HG02642 (cell line): ENCODE results near the gene PRG3.

ENCODE experiments used
- ATAC-seq: cut with Tn5 transposase; IDR thresholded peaks from one replicate; pipeline ENCODE4 v1.9.1; 2021; ENCODE audit warnings: mild to moderate bottlenecking; ENCODE audit not compliant: unreplicated experiment, poor library complexity

PRG3 gene

DNA sequence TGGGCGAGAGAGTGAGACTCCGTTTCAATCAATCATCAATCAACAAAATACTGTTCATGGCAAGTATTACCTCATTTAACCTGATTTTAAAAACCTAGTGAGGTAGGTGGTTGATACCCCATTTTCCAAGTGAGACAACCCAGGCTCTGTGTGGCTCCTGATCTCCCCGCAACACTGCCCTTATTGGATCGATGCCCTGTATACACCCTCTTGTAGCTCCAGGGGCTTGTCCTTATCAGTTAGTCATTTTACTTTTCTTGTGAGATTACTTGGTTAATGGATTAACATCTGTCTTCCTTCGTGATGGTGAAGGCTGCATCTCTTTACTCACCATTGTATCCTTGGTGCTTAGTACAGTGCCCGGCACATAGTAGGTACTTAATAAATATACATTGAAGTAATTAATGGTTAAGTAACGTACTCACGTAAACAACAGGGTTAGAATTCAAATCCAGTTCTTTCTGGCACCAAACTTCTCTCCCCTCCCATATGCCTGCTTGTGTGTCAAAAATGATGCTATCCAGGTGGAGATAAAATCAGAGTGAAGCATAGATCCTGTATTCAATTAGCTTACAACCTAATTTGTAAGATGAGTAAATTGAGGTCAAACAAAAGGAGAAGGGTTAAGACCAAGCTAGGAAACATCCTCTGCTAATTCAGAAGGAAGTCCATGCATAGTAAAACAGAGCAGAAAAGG, 11.3 kb upstream of the PRG3 start:
- ATAC-seq, result no peak

DNA sequence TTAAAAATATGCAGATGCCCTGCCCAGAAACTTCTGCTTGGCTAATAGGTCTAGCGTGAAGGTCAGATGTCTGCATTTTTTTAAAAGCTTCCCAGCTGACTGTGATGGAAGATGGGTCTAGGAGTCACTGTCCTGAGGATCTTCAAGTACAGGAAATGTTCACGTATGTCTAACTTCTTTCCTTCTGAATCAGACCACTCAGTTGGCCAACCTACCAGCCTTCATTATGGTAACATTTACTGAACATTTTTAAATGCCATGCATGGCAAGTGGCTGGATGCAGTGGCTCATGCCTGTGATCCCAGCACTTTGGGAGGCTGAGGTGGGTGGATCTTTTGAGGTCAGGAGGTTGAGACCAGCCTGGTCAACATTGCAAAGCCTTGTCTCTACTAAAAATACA, 10.6 kb upstream of the PRG3 start:
- ATAC-seq, result no peak

DNA sequence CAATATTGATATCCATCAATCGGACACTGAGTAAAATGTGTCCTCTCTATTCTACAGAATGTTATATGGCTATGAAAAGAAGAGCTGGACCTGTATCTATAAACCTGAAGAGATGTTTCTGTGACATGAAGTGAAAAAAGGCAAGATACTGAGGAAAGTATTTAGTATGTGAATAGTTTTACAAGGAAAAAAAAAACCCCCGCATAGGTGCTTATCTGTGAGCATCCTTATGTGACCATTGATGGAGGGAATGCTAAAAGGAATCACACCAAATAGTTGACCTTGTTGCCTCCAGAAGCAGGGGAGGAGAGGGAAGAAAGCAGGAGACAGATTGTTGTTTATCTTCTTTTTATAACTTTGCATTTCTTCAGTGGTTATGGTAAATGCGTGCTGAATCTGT, 10.2 kb upstream of the PRG3 start:
- no peak for ATAC-seq

DNA sequence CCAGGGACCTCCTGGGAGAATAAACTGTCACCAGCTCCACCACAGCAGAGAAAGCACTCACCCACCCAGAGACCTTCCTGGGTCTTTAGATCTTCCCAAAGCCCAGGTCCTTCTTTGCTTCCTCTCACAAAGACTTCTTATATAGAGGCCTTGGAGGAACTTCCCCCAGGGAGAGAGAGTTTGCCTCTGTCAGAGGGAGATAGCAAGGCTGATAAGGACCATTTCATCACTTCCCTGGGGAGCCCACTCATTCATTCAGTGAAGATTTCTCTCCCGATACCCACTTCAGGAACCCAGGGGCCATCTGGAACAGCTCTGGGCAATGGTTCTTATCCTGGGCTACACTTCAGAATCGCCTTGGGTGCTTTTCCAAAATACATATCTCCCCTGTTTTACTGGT, 9.6 kb upstream of the PRG3 start, which contains the start of gene PRG2:
Gene PRG2 (minus strand): TSS at position 116 of the 400 bp plus-strand sequence. CDS start 706 bp downstream, outside the sequence.
- no peak for ATAC-seq

DNA sequence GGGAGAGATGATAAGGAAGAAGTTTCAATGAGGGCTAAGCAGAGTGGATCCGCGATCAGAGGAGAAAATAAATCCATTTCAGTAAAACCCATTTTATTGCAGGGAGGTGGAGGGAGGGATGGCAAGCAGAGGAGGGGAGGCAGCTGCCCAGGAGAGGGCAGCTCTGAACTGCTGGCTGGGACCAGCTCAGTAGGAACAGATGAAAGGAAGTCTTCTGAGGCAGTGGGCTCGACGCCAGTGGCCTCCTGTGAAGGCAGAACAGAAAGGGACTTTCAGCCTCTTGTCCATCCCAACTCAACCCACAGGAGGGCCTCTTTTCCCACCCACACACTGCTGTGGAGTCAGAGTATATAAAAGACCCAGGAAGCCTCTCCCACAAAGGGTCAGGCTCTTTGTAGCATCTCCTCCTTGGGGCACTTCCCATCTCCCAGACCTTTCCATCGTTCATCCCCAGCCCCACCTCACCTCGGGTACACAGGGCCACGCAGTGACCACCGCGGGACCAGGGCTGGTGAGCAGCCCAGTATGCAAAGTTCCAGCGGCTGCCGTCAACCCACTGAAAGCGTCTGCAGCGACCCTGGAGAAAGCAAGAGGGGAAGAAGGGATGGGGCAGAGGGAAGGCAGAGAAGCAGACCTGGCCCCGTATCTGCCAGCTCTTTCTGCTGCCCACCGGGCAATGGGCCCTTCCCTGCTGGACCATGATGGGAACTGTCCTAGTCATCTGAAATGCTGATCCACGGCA, 6.5 kb upstream of the PRG3 start:
- no peak for ATAC-seq

DNA sequence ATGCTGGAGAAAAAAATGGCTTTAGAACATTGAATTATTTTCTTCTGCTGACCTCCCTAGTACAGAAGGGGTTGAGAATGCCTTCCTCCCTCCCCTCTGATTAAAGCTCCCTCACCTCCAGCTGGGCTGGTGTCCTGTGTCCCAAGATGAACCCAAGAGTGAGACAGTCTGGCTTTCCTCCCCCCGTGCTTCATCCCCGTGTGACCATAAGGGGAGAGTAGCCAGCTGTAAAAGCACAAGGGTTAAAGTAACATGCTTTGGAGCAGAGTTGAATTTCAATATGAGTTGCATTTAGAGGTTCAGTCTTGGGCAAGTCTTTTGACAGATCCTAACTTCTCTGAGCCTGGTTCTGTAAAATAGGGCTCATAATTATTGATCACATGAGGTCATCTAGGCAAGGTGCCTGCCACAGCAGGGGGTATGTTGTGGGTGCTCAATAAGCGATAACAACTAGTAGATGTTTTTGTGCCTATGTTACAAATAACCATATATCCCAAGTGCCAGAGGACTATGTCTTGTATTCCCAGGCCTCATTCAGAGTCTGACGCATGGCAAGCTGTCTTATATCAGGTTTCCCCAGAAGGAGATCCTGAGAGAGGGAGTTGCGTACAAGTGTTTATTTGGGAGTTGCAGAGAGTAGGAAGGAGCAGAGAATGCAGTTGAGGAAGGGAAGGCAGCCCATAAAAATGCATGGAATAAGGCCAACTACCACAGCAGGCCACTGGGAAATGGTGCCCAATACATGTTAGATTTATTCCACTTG, 5.4 kb upstream of the PRG3 start:
- no peak for ATAC-seq

DNA sequence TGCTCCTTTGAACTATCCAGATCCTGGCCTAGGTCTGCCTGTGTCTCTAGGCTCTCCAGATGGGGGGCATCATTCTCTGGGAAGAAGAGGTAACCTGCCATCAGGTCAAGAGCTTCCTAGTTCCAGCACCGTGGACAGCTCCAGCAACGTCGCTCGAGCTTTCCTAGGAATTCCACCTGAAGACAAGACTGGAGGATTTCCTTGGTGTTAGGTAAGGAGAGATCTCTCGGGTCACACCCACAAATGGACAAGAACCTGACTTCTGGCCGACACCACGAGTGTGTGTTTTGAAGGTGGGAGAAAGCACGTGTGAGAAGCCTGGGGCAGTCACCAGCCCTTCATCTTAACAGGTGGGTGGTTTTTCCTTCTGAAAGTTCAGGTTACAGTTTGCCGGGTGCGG, 1.2 kb downstream of the PRG3 start:
- ATAC-seq, result no peak

DNA sequence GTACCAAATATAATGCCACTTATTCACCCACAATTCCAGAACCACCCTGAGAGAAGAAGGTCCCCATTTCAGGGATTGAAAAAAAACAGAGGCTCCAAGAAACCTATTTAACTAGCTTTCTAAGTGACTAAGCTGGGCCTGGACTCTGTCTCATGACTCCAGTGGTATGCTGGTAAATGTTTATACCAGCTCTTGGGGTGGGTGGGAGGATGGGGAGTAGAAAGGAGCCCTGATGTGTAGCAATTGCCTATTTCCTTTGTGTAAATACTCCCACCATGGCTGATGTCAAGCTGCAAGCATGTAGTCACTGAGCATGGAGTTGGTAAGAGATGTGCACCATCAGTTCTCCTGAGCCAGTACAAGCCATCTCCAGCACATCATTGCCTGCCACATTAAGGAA, 2.8 kb downstream of the PRG3 start:
- ATAC-seq, result no peak

DNA sequence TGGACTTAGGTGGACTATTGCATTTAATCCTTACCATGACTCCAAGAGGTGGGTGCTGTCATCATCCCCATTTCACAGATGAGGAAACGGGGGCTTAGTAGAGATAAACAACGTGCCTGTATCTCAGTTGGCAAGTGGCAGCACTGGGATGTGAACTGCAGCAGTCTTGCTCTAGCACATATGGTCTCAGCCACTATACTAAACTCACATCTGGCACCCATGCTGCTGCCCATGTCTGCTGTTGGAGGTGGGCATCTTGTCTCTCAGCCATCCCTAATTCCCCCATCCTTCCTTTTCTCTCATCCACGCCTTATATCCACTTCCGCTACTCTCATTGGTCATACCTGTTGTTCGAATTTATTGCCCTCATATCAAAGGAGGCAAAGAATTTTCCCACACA, 3.8 kb downstream of the PRG3 start:
- ATAC-seq, result no peak

DNA sequence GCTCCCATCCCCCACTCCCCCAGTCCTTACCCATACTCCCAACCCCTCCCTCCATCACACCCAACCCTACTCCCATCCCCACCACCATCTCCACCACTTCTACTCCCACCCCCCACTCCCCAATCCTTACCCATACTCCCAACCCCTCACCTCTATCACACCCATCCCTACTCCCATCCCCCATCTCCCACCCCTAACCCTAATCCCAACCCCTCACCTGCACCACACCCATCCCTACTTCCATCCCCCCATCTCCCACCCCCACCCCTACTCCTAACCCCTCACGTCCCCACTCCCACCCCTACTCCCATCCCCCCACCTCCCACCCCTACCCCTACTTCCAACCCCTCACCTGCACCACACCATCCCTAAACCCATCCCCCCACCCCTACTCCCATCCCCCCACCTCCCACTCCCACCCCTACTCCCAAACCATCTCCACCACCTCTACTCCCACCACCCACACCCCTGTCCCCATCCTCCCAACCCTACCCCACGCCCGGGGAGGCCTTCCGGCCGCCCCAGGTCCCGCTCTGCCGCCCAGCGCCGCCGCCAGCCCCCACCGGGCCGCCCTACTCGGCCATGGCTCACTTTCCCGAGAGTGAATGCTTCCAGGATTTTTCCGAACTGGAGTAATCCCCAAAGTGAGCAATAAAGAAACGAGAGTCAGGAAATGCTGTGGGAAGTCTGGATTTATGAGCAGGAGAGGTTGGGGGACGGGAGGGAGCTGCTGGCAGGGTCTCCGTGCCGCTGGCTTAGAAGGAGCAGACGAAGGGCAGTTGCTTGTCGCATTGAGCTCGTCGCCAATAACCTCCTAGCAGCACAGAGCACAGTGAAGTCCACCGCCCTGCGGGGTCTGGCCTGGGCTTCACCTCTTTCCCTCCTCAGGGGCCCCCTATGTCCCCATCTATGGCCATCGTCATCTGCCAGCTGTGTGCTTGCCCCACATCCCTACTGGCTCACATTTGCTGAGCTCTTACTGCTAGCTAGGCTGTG, 4.6 kb downstream of the PRG3 start:
- no peak for ATAC-seq

DNA sequence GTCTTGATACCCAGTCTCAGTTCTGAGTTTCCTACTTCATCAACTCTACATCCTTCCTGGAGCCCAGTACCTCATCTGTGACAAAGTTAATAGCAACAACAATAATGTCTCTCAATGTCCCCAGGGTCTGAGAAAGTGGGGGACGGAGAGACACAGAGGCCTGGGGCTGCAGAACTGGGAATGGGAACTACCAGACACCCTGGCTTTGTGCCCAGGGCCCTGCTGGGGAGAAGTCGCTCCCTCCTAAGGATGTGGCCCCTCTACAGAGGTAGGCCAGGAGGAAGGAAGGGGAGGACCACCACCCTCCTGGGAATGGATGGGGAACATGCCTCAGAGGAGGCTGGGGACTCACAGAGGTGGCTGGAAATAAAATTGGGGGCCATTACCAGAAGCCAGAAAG, 5.5 kb downstream of the PRG3 start:
- no peak for ATAC-seq

DNA sequence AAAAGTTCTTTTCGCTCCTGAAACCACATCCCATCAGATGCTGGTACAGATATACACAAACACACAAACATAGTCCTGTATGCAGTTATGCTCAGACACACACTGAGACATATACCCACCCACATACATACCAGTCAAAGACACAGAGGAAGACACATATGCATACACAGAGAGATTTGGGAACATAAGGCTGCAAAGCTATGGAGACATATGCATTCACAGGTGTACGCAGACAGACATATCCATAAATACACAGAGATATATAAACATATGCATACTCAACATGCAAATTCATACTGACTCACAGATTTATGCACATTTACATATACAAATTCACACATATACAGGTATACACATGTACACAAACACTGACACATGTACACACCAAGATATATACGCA, 6.0 kb downstream of the PRG3 start:
- ATAC-seq, result no peak

DNA sequence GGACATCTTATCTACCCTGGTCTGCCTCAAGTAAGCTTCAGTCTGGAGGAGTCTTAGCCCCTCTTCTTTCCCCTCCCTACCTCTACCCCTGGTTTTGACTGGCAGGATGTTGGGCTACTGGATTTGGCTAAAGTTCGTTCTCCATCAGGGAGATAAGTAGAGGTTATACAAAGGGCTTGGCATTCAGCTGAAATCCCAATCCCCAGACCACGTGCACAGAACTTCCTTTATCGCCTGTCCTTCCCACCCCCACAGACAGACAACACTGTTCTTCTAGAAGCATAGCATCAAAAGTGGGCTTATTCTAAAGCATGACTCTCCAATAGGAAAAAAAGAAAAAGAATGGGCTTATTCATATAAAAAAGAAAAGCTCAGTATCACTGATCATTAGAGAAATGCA, 7.8 kb downstream of the PRG3 start:
- no peak for ATAC-seq

DNA sequence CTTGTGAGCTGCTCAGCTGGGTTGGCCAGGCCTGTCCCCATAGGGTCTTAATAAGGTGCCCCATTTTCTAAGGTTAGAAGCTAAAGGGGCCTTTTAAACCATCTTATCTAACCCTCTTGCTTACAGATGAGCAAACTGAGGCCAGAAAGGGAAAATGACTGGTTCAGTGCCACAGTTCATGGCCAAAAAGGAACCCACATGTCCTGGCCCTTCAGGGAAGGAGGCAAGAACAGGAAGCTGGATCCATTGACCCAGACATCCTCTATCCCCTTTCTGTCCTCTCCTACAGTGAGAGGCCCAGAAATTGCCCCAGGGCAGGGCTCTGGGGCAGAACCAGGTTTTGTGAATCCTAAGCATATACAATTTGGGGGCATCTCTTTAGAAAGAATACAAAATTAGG, 10.0 kb downstream of the PRG3 start:
- no peak for ATAC-seq

DNA sequence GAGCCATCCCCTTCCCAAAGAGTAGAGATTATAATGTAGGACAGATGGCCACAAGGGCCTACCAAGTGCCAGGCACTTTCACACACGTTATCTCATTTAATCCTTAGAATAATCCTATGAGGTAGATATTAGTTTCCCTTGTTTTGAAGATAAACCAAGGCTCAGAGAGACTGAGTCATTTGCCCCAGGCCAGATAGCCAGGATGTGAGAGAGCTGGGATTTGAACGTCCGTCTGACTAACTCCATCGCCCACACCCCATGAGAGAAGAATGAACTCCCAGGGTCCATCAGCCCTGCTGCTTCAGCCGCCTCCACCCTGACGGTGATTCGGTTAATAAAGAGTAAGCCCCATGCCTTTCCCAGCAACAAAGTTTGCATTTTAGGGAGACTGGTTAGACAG, 10.7 kb downstream of the PRG3 start:
- no peak for ATAC-seq

DNA sequence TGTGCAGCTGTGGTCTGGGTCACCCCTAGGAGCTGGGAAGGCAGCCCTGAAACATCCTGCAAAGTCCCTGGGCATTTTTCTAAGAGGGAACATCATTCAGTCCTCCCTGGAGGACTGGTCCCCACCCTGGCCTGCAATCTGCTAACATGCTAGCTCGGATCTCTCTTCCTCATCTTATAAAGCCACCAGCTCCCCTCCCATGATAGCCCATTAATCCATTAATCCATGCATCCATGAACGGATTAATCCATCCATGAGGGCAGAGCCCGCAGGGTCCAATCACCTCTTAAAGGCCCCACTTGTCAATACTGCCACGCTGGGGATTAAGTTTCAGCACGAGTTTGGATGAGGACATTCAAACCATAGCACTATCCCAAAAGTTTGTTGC, 12.1 kb downstream of the PRG3 start:
- no peak for ATAC-seq

DNA sequence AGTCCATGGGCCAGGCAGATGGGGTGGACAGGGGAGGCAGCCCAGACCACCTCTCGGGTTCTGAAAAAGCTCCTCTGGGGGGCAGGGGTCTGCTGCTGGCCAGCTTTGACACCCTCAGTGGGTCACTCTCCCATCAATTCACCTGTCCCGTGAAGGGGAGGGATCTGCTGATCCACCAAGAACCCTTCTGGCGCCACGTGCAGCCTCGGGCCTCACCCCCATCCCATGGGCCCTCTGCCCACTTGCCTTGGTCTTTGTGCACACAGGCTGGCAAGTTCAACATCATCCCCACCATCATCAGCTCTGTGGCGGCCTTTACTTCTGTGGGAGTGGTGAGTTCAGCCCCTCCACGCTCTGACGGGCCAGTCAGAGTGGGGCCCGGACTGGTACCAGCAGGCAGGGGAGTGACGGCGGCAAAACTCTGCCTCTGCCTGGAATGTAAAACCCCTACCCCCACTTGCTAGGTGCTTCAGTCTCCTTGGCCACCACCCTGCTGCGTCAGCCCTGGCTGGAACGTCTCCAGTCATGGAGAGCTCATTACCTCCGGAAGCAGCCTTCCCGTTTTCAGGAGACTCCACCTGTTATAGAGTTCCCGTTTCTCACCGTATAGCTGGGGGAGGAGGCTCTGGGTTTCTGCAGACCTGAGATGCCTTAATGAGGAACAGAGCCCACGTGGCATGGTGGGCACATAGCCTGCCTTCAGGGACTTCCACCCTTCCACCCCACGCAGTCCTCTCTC, 12.7 kb downstream of the PRG3 start:
- no peak for ATAC-seq

DNA sequence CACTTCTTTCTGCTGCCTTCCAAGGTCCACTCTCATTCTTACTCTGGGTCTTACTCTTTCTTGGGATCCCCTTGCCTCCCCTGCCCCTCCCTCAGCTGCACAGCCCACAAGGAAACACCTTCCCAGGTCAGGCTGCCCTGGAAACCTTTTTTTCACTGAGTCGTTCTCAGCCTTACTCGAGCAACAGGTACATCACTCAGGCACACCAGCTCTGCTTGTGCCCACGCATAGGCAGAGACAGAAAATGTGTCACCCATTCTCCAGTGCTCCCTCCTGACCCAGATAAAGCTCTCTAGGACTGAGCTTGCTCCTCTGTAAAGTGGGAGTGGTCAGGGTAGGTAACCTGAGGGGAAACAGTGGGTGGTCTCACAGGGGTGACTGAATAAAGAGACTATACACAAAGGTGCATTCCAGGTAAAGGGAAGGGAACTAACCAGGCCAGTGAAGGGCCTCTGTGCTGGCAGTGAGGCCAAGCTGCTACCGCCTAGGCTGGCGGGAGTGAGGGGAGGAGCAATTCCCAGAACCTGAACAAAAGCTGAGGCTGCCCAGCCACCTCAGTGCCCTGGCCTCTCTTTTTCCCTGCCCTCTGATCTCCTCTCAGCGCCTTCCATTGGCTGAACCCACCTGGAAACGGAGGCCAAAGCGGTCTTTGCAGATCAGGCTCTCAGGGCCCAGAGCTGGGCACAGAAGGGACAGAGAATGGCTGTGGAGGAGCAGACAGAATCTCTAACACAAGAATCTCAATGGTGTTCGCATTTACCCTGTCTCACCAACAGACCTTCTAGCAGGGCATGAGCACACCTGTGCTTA, 15.9 kb downstream of the PRG3 start:
- no peak for ATAC-seq
